Activated CD8-positive, alpha-beta T cell treated with anti-CD3 and anti-CD28 coated beads, Interleukin-2, amount 10 ng/mL, durations not matched to agents 7 days and 5 days (primary cell): ENCODE results near the gene NLGN1. TPM values are rescaled to one million over a fixed set of nuclear protein-coding genes. Genes with fewer than 3 reads are reported as not detected.

Experiments used
- ATAC-seq: fragments of 150-1000 bp; cut with Tn5 transposase; one replicate; pipeline ENCODE4 v1.10.0; 2021; ENCODE audit warnings: moderate library complexity
- CTCF ChIA-PET: fragments of 350-600 bp; sonication (Branson Sonifier 250); formaldehyde crosslinking; loops from one replicate; lab custom pipeline; 2021; ENCODE audit warnings: antibody characterized with exemption; lab: Charles Lee
- POLR2A ChIA-PET: fragments of 350-600 bp; sonication (Branson Sonifier 250); formaldehyde crosslinking; loops from one replicate; lab custom pipeline; 2021; ENCODE audit warnings: antibody characterized with exemption; lab: Charles Lee
- DNase-seq: peaks from one replicate; pipeline ENCODE4 v3.0.0-alpha.2; 2020
- H3K27ac Mint-ChIP-seq: one replicate; pipeline ENCODE4 v1.8.0; 2021; ENCODE audit warnings: mild to moderate bottlenecking, mixed read lengths
- H3K27me3 Mint-ChIP-seq: one replicate; pipeline ENCODE4 v1.8.0; 2021; ENCODE audit warnings: low read depth, mixed read lengths
- H3K36me3 Mint-ChIP-seq: one replicate; pipeline ENCODE4 v1.8.0; 2021; ENCODE audit warnings: low read depth, mixed read lengths
- H3K4me1 Mint-ChIP-seq: one replicate; pipeline ENCODE4 v1.8.0; 2021; ENCODE audit warnings: low read depth, mixed read lengths
- H3K4me3 Mint-ChIP-seq: one replicate; pipeline ENCODE4 v1.8.0; 2021; ENCODE audit warnings: mild to moderate bottlenecking, mixed read lengths
- H3K9me3 Mint-ChIP-seq: one replicate; pipeline ENCODE4 v1.8.0; 2022; ENCODE audit warnings: mixed read lengths; ENCODE audit not compliant: insufficient read depth
- total RNA-seq, 2 experiments: library from RNA; stranded (reverse); gene quantifications; one replicate each; pipeline ENCODE4 v1.2.3, GENCODE V29; 2021

Gene NLGN1
- total RNA-seq, 2 experiments from 2014 or later: not detected

DNA sequence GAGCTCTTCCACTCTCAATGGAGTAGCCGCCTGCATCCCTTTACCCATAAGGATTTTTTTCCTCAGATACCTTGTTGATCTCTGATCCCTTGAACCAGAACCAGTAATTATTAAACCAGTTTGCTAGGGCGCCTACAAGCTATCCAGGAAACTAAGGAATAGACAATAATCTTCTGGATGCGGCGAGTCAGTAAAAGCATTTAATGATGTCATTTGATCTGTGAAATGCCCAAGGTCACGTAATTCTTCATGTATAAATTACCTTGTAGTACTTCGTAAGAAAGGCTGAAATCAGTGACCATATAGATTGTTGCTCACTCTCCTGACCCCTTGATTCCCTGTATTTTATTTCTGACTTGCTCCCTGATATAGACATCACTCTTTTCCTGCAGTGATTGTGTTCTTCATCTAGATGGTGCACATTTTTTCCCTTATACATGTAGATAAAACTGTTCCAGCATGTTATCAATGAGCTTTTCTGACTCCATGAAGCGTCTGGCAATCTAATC is 913.0 kb downstream of the NLGN1 start:
- Mint-ChIP-seq H3K36me3 (no peaks in the 10 kb centered on the region), H3K4me1 (no peaks in the 10 kb centered on the region), H3K27me3 (no peaks in the 10 kb centered on the region), H3K4me3 (no peak overlapping the region), H3K9me3 (no peaks in the 10 kb centered on the region), H3K27ac (no peak overlapping the region)
- ChIA-PET POLR2A (no interaction called here), CTCF (no interaction called here)
- no peak for DNase-seq
- ATAC-seq: no peak

GRCh38 chr3:174315225-174315624 is 917.7 kb downstream of the NLGN1 start:
- DNase-seq (no peak), ATAC-seq (no peak)
- no peaks in the 10 kb centered on the region for H3K36me3 Mint-ChIP-seq
- no peak overlapping the region for H3K4me3 Mint-ChIP-seq
- H3K27ac Mint-ChIP-seq: no peak overlapping the region
- H3K9me3 Mint-ChIP-seq: peaks cover 7% of the 10 kb centered on the region
- ChIA-PET CTCF (no interaction called here), POLR2A (no interaction called here)
- H3K4me1 Mint-ChIP-seq: no peaks in the 10 kb centered on the region
- no peaks in the 10 kb centered on the region for H3K27me3 Mint-ChIP-seq

DNA sequence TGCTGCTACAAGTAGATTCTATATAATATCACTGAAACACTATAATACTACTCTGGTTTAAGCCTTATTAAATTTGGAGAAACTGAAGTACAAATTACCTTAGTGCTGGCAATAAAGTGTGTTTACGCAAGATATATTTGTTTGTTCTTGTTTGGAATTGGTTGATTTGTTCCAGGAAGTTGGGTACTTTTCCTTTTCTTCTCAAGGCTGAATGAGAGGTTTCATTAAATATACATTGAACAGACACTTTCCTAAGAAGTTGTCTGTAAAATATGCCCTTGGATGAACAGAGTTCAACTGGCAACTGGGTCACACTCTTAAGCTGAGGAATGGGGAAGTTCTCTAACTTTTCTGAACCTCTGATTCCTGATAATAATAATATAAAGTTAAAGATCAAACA is 919.5 kb downstream of the NLGN1 start:
- peaks cover 13% of the 10 kb centered on the region for H3K9me3 Mint-ChIP-seq
- ATAC-seq: no peak
- no peaks in the 10 kb centered on the region for H3K27me3 Mint-ChIP-seq
- H3K4me1 Mint-ChIP-seq: no peaks in the 10 kb centered on the region
- no peak overlapping the region for H3K27ac Mint-ChIP-seq
- CTCF ChIA-PET: no interaction called here
- POLR2A ChIA-PET: no interaction called here
- no peak for DNase-seq
- no peaks in the 10 kb centered on the region for H3K36me3 Mint-ChIP-seq
- no peak overlapping the region for H3K4me3 Mint-ChIP-seq

DNA sequence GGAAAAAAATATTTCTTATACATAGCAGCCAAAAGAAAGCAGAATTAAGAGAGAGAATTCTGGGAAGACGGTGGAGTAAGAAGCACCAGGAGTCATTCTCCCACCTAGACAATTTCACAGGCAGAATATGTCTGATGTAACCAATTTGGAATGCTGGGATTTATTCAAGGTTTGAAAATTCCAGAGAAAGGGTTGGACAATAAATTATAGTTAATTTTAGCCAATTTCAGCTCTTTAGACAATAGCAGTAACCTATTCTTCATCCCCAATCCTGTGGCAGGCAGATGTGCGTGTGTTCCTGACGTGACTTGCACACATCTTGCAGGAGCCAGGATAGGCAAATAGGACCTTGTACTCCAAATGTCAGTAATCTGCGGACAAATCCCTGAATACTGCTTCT is 920.6 kb downstream of the NLGN1 start:
- Mint-ChIP-seq H3K36me3 (no peaks in the 10 kb centered on the region), H3K4me1 (no peaks in the 10 kb centered on the region), H3K27me3 (no peaks in the 10 kb centered on the region), H3K4me3 (no peak overlapping the region), H3K27ac (no peak overlapping the region), H3K9me3 (peaks cover 13% of the 10 kb centered on the region)
- ATAC-seq: no peak
- ChIA-PET POLR2A (no interaction called here), CTCF (no interaction called here)
- no peak for DNase-seq

DNA sequence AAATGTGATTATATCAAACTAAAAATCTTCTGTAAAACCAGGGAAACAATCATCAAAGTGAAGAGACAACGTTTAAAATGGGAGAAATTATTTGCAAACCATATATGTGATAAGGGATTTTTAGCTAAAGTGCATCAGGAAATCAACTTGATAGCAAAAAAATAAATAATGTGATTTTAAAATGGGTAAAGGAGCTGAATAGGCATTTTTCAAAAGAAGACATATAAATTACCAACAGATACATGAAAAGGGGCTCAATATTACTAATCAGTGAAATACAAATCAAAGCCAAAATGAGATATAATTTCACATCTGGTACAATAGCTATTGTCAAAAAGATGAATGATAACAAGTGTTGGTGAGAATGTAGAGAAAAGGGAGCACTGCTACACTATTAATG is 924.0 kb downstream of the NLGN1 start:
- Mint-ChIP-seq H3K4me3 (no peak overlapping the region), H3K27ac (no peak overlapping the region), H3K27me3 (no peaks in the 10 kb centered on the region), H3K4me1 (no peaks in the 10 kb centered on the region), H3K36me3 (no peaks in the 10 kb centered on the region), H3K9me3 (peaks cover 13% of the 10 kb centered on the region)
- ChIA-PET CTCF (no interaction called here), POLR2A (no interaction called here)
- no peak for ATAC-seq
- DNase-seq: no peak

GRCh38 chr3:174322789-174323188 is 925.2 kb downstream of the NLGN1 start:
- H3K4me3 Mint-ChIP-seq: no peak overlapping the region
- ChIA-PET POLR2A (no interaction called here), CTCF (no interaction called here)
- no peak overlapping the region for H3K27ac Mint-ChIP-seq
- peaks cover 13% of the 10 kb centered on the region for H3K9me3 Mint-ChIP-seq
- DNase-seq (no peak), ATAC-seq (no peak)
- no peaks in the 10 kb centered on the region for H3K27me3 Mint-ChIP-seq
- no peaks in the 10 kb centered on the region for H3K36me3 Mint-ChIP-seq
- no peaks in the 10 kb centered on the region for H3K4me1 Mint-ChIP-seq

DNA sequence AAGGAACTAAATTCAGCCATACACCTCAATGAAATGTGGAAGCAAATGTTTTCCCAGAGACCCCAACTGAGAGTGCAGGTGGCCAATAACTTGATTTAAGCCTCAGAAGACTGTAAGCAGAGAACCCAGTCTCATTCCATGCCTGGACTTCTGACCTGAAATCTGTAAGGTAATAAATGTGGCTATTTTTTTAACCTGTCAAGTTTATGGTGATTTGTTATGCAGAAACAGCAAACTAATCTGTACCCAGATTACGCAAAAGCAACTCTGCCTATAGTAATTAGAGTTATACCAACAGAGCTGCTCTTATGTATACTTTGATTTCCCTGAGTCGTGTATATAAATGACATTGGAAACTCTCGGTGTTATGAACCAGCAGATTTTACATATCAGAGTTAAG is 927.6 kb downstream of the NLGN1 start:
- H3K9me3 Mint-ChIP-seq: peaks cover 6% of the 10 kb centered on the region
- no peak overlapping the region for H3K4me3 Mint-ChIP-seq
- no peak overlapping the region for H3K27ac Mint-ChIP-seq
- DNase-seq (no peak), ATAC-seq (no peak)
- POLR2A ChIA-PET: no interaction called here
- no peaks in the 10 kb centered on the region for H3K36me3 Mint-ChIP-seq
- no peaks in the 10 kb centered on the region for H3K27me3 Mint-ChIP-seq
- CTCF ChIA-PET: no interaction called here
- no peaks in the 10 kb centered on the region for H3K4me1 Mint-ChIP-seq

- Mint-ChIP-seq H3K27ac (no peak overlapping the region), H3K27me3 (no peaks in the 10 kb centered on the region), H3K4me1 (no peaks in the 10 kb centered on the region), H3K9me3 (no peaks in the 10 kb centered on the region), H3K36me3 (no peaks in the 10 kb centered on the region), H3K4me3 (no peak overlapping the region)
- ATAC-seq (no peak), DNase-seq (no peak)
- ChIA-PET POLR2A (interaction anchor here (0.6 kb wide), 1 partner anchor 20 kb away, joined by 3 read pairs; no protein-coding TSS in a partner anchor), CTCF (no interaction called here)
Measured at GRCh38 chr3:174325834-174326700, 928.5 kb downstream of the NLGN1 start.

DNA sequence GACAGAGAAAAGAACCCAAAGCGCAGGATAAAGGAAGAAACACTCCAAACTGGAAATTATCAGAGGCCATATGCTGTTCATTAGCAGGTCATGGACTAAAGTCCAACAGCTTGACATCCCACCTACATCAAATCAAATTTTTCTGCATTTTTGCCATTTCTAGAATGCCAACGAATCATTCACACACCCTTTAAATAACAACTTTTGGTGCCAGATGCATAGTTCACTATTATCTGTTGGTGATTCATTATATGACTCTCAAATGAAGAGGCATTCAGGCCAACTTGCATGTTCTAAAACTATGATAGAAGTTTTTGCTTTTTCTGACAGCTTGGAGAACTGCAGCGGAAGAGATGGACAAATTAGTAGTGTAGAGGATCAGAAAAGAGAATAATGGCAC is 931.8 kb downstream of the NLGN1 start:
- H3K9me3 Mint-ChIP-seq: no peaks in the 10 kb centered on the region
- POLR2A ChIA-PET: no interaction called here
- no peaks in the 10 kb centered on the region for H3K4me1 Mint-ChIP-seq
- no peak for DNase-seq
- no peak for ATAC-seq
- H3K27ac Mint-ChIP-seq: no peak overlapping the region
- no peak overlapping the region for H3K4me3 Mint-ChIP-seq
- H3K27me3 Mint-ChIP-seq: no peaks in the 10 kb centered on the region
- H3K36me3 Mint-ChIP-seq: no peaks in the 10 kb centered on the region
- CTCF ChIA-PET: no interaction called here

DNA sequence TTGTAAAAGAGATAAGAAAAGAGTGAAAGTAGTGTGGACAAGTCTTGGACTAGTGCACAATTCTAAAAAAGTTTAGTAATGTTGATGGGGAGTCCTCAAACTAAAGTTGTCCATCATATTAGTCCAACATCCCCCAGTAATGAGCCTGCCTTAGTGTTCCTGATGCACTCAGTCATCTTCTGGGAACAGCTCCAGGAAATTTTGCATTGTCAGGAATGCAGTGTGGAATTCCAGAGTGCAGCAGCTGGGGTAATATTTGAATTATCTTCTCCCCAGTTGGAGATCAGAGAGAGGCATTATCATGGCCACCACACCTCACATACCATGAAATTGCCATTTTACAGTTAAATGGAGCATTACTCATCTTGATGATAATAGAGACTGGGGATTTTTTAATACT is 932.8 kb downstream of the NLGN1 start:
- H3K36me3 Mint-ChIP-seq: no peaks in the 10 kb centered on the region
- ChIA-PET CTCF (no interaction called here), POLR2A (no interaction called here)
- ATAC-seq (no peak), DNase-seq (no peak)
- no peak overlapping the region for H3K27ac Mint-ChIP-seq
- no peaks in the 10 kb centered on the region for H3K4me1 Mint-ChIP-seq
- H3K9me3 Mint-ChIP-seq: no peaks in the 10 kb centered on the region
- no peak overlapping the region for H3K4me3 Mint-ChIP-seq
- H3K27me3 Mint-ChIP-seq: no peaks in the 10 kb centered on the region

DNA sequence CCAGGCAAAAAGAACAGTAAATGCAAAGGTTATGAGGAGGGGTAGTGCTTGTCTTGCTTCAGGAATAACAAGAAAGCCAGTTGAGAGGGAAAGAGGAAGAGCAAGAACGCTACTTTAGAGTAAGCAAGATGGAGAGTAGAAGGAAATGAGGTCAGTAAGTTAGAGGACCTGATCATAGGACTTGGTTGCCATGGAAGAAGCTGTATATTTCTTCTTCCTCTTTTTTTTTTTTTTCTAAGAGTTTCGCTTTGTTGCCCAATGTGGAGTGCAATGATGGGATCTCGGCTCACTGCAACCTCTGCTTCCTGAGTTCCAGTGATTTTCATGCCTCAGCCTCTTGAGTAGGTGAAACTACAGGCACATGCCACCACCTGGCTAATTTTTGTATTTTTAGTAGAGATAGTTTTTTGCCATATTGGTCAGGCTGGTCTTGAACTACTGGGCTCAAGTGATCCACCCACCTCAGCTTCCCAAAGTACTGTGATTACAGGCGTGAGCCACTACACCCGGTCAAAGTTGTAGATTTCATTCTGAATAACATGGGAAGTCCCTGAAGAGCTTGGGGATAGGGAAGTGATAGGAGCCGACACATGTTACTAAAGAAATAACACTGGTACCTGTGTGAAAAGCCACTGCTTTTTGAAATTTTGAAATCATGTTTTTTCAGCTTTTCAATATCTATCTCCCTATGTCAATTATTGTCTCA is 933.7 kb downstream of the NLGN1 start:
- DNase-seq: no peak
- Mint-ChIP-seq H3K4me1 (no peaks in the 10 kb centered on the region), H3K27ac (no peak overlapping the region), H3K36me3 (no peaks in the 10 kb centered on the region), H3K4me3 (no peak overlapping the region), H3K9me3 (no peaks in the 10 kb centered on the region), H3K27me3 (no peaks in the 10 kb centered on the region)
- no peak for ATAC-seq
- POLR2A ChIA-PET: no interaction called here
- CTCF ChIA-PET: no interaction called here

DNA sequence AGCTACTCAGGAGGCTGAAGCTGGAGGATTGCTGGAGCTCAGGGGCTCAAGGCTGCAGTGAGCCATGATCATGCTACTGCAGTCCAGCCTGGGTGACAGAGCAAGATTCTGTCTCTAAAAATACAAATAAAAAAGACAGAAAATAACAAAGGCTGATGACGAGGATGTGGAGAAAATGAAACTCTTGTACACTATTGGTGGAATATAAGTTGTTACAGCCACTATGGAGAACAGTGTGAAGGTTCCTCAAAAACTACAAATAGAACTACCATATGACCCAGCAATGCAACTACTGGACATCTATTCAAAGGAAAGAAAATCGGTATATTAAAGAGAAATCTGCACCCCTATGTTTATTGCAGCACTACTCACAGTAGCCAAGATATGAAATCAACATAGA is 934.8 kb downstream of the NLGN1 start:
- ChIA-PET POLR2A (no interaction called here), CTCF (no interaction called here)
- Mint-ChIP-seq H3K4me1 (no peaks in the 10 kb centered on the region), H3K9me3 (no peaks in the 10 kb centered on the region), H3K4me3 (no peak overlapping the region), H3K27ac (no peak overlapping the region), H3K27me3 (no peaks in the 10 kb centered on the region), H3K36me3 (no peaks in the 10 kb centered on the region)
- no peak for ATAC-seq
- DNase-seq: no peak
